HEK293T (cell line): ENCODE data around the gene MYBPHL.

Experiments used
- FOXA1 ChIP-seq: fragments of 450-650 bp; IDR thresholded peaks from 2 replicates; pipeline ENCODE4 v1.6.1; 2016; ENCODE audit warnings: mild to moderate bottlenecking
- HDGF ChIP-seq: fragments of 450-650 bp; IDR thresholded peaks from 2 replicates; pipeline ENCODE4 v1.6.1; 2017; ENCODE audit warnings: antibody characterized with exemption, borderline replicate concordance
- L3MBTL2 ChIP-seq: fragments of 450-650 bp; conservative IDR thresholded peaks from 2 replicates; pipeline ENCODE4 v1.6.1; 2016; ENCODE audit warnings: mild to moderate bottlenecking
- LEF1 ChIP-seq: fragments of 450-650 bp; IDR thresholded peaks from 2 replicates; pipeline ENCODE4 v1.6.1; 2017; ENCODE audit warnings: mild to moderate bottlenecking, borderline replicate concordance
- NFRKB ChIP-seq: fragments of 450-650 bp; IDR thresholded peaks from 2 replicates; pipeline ENCODE4 v1.6.1; 2016; ENCODE audit warnings: mild to moderate bottlenecking, moderate library complexity
- SP1 ChIP-seq: fragments of 450-650 bp; IDR thresholded peaks from 2 replicates; pipeline ENCODE4 v1.6.1; 2017
- SUZ12 ChIP-seq: fragments of 450-650 bp; IDR thresholded peaks from 2 replicates; pipeline ENCODE4 v1.6.1; 2016; ENCODE audit warnings: mild to moderate bottlenecking
- TARDBP ChIP-seq: fragments of 450-650 bp; IDR thresholded peaks from 2 replicates; pipeline ENCODE4 v1.6.1; 2016

GRCh38 chr1:109252167-109252892, 54.5 kb downstream of the MYBPHL start:
- TF ChIP-seq NFRKB (no peak), FOXA1 (no peak), SUZ12 (no peak), SP1 (no peak), LEF1 (no peak), HDGF (no peak), L3MBTL2 (no peak), TARDBP (no peak)
